Measurements from ENCODE around the gene TTC33. TPM values are rescaled to one million over a fixed set of nuclear protein-coding genes. Genes with fewer than 3 reads are reported as not detected.
"Not testable (repeated sequence)": the region's sequence is repeated elsewhere in the genome, so short reads cannot be mapped to it uniquely, and the experiment has no call there.

TTC33 gene
- total RNA-seq, 1 experiment from 2014 or later = 14.7 TPM

DNA sequence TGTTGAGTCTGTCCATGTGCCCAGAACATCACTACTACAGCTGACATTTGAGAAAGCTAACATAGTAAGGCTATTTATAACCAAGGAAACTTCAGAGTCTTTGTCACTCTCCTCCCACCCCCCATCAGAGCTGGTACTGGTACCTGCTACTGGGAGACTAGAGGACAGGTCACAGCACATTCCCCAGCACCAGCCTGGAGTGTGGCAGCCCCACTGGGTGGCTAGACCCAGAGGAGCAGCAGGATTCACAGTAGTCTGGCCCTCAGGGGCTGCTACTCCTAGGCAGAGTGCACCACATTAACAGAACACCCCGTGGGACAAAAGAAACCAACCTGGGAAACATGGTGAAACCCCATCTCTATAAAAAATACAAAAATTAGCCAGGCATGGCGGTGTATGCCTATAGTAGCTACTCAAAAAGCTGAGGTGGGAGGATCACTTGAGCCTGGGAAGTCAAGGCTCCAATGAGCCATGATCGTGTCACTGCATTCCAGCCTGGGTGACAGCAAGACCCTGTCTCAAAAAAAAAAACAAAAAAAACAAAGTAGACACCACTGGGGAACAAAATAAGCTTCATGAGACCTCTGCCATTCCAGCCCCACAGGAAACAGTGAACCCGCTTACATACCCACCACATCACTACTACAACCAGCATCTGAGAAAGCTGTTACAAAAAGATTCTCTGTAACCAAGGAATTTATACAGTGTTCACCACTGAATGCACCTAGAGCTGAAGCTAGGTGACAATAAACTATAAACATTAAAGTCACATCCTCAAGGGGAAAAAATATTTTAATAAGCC is 102.3 kb downstream of the TTC33 start:
- no peak for DNase-seq (ENCODE audit: low read depth)

DNA sequence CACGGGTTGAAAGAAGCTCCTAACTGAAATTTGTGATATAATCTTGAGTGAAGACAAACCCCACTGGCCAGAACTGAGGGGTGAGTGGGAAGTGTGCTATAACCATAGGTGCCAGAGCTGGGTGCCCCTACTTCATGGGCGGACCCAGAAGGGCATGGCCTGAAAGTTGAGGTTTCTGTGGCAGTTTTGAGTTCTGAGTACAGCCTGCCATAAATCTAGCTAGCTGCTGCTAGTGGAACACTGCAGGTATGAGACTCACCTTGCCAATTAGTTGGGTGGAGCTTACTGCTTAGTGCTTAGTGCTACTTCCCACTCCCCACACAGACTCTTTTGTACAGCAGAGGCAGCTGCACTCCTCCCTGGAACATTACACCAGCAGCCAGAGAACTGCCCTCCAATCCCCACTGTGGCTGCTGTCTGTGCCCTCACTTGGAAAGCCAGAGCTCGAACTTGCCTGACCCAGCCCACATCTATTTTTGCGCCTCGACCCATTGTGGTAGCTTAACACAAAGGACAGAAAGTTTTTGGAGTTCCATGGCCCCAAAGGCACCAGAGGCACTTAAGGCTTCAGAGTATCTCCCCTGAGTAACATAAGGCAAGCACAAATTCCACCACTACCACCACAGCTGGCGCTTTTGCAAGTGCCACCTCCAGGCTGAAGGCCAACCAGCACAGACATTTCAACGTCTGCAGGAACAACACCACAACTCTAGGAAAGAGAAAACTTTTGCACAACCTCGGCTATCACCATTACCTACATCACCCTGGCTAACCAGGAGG is 103.1 kb downstream of the TTC33 start:
- no peak for DNase-seq (ENCODE audit: low read depth)

DNA sequence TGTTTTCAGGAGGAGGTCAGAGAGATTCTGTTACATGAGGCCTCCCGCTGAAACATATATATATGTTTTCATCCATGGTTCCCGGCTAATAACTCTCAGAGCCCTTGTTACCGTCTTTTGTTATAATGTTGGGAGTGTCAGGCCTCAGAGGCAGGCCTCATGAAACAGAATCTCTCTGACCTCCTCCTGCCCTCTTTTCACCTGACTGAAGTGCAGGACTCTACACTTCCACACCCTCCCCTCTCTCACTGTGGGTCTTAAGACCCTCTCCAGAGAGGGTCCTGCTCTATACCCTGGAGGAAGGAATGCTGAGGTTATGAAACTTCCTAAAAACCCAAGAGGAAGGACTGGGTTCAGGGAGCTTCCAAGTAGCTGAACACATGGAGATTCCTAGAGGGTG is 104.6 kb downstream of the TTC33 start:
- DNase-seq (ENCODE audit: low read depth) = no peak

DNA sequence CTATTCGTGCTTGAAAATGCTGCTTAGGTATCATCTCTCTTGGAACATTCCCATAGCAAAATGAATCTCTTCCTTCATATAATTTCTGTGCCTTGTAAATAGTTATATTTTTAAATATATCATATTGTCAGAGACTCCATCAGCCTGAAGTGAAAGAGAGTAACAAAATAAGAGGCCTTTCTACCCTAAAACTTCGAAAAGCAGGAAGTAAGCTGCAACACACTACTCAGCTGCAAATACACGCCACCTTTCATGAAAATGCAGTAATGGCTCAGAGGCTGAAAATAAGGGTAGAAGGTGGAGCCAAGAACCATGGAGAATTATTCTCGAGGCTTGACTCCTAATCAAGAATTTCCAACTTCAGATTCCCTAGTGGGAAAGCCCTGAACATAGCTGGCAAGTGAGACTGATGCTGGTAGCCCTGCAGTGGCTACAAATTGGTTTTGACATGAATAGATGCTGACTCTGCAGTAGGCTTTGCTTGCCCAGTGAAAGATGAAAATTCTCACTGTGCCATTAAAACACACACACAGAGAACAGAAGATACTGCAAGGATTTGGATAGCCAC is 106.2 kb downstream of the TTC33 start:
- DNase-seq (ENCODE audit: low read depth) = no peak

DNA sequence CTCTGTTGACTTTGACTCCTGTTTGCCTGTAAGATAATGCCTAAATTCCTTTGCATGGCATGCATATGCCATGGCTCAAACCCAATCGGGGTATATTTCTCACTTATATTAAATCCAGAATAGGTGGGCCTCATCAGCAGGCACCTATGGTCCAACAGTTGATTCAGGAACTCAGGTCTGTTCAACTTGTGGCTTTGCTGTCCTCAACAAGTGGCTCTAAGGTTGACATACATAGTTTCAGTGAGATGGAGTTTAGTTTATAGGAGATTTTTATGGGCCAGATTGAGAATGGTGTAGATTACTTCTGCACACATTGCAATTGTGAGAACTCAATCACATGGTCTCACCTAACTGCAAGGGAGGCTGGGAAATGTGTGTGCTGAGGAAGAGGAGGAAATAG is 107.6 kb downstream of the TTC33 start:
- DNase-seq (ENCODE audit: low read depth) = no peak

DNA sequence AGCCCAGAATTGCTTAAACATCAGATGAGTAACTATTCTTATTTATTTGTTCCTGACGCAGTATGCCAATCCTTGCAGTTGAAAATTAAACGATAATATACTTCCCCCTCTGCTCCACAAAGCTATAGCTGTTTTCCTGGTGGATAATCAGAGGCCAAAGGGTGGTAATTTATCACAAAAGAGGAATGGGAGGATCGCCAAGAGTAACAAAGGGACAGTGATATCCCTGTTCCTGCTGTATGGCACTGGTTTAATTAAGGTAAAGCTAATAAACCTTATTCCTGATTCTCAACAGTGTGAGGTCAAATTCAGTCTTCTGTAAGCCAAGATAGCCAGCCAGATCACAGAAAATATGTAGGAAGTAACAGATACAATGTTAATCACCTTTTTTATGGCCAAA is 109.5 kb downstream of the TTC33 start:
- no peak for DNase-seq (ENCODE audit: low read depth)

DNA sequence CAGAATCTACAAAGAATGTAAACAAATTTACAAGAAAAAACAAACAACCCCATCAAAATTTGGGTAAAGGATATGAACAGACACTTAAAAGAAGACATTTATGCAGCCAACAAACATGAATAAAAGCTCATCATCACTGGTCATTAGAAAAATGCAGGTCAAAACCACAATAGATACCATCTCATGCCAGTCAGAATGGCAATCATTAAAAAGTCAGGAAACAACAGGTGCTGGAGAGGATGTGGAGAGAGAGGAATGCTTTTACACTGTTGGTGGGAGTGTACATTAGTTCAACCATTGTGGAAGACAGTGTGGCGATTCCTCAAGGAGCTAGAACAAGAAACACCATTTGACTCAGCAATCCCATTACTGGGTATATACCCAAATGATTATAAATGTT is 116.2 kb downstream of the TTC33 start:
- not testable (repeated sequence) for DNase-seq (ENCODE audit: low read depth)

DNA sequence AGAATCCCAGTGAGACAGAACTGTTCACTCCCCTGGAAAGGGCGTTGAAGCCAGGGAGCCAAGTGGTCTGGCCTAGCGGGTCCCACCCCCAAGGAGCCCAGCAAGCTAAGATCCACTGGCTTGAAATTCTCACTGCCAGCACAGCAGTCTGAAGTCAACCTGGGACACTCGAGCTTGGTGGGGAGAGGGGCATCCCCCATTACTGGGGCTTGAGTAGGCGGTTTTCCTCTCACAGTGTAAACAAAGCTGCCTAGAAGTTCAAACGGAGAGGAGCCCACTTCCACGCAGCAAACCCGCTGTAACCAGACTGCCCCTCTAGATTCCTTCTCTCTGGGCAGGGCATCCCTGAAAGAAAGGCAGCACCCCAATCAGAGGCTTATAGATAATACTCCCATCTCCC is 121.2 kb downstream of the TTC33 start:
- DNase-seq (ENCODE audit: low read depth) = no peak

DNA sequence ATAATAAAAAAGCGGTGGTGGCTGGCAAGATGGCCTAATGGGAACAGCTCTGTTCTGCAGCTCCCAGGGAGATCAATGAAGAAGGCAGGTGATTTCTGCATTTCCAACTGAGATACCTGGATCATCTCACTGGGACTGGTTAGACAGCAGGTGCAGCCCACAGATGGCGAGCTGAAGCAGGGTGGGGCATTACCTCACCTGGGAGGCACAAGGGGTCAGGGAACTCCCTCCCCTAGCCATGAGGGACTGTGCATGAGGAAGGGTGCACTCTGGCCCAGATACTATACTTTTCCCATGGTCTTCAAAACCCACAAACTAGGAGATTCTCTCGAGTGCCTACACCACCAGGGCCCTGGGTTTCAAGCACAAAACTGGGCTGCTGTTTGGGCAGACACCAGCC is 121.6 kb downstream of the TTC33 start:
- DNase-seq (ENCODE audit: low read depth) = no peak

DNA sequence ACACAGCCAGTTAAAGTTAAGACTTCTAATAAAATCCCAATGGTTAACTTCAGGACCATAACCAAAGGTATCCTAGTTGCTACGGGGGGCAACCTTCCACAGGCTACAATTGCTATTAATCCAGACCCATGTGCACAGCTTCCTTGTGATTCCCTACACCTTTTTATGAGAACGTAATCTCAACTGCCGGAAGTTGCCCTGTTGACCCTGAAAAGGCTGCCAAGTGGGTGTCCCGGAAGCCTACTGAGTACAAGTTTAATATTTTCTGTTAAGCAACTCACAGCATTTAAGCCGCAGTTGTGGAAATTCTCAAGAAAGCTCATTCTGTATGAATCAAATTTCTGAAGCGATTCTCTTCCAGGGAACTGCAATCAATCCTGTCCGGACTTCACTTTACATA is 124.5 kb downstream of the TTC33 start:
- DNase-seq (ENCODE audit: low read depth) = no peak

DNA sequence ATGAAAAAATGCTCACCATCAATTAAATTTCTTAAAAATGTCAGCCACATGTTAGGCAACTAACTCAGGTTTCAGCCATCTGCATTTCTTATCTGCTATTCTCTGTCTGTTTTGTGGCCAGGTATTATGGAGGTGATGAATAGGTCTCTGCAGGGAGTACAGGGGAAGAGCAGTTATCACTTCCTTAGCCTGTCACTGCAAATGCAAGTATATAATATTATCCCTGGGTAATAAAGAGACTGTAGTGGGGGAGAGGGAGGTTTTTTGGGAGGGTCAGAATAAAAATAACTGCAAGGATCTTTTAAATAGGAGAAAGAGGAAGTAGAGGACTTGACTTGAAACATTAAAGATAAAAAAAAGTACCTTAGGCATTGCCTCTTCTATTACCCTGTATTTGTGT is 125.6 kb downstream of the TTC33 start:
- DNase-seq (ENCODE audit: low read depth) = no peak

DNA sequence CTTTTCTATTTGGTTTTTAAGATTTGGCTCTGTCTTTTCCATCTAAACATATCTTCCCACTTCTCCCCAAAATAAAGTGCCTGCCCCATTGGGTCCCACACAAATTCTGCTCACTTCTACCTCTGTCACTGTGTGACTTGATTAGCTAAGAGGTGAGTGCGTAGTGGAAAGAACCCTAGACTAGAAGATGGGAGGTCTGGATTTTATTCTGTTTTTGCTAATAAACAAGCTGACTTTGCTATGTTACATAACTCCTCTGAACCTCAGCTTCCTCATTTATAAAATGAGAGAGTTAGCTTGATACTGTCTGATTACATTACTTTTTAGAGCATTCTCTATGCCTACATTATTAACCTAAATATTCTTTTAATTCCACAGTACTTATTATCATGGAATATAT is 127.4 kb downstream of the TTC33 start:
- no peak for DNase-seq (ENCODE audit: low read depth)

DNA sequence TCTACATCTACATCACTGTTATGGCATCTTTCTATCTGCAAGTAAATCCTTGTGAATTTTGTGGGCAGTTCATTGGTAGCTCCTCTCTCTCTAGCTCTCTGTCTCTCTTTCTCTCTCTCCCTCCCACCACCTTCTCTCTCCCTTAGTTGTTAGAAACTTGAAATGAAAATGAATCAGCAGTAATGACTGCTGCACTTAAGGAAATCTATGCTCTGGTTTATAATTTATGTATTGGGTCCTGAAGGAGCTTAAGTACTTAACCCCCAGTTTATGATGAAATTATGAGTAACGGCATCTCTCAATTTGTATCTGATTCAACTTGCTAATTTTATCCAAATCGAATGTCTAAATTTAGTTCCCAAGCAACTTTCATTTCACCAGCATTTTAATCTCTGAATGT is 128.1 kb downstream of the TTC33 start:
- DNase-seq (ENCODE audit: low read depth) = no peak

DNA sequence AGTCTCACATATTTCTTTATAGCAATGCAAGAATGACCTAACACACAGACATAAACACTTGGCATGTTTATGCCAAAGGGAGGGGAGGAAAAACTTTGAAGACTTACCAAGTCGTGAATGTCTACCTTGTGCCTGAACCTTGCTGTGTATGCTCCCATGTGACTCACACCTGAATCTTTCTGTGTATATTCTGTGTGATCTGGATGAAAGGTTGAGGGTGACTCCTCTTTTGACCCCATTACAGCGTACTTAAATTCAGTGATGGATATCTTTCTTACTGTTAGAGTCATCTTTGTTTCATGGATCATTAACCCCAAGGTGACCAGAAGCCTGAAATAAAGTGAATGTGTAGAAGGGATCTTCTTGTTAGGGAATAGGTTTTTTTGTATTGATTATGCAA is 129.0 kb downstream of the TTC33 start:
- DNase-seq (ENCODE audit: low read depth) = no peak

DNA sequence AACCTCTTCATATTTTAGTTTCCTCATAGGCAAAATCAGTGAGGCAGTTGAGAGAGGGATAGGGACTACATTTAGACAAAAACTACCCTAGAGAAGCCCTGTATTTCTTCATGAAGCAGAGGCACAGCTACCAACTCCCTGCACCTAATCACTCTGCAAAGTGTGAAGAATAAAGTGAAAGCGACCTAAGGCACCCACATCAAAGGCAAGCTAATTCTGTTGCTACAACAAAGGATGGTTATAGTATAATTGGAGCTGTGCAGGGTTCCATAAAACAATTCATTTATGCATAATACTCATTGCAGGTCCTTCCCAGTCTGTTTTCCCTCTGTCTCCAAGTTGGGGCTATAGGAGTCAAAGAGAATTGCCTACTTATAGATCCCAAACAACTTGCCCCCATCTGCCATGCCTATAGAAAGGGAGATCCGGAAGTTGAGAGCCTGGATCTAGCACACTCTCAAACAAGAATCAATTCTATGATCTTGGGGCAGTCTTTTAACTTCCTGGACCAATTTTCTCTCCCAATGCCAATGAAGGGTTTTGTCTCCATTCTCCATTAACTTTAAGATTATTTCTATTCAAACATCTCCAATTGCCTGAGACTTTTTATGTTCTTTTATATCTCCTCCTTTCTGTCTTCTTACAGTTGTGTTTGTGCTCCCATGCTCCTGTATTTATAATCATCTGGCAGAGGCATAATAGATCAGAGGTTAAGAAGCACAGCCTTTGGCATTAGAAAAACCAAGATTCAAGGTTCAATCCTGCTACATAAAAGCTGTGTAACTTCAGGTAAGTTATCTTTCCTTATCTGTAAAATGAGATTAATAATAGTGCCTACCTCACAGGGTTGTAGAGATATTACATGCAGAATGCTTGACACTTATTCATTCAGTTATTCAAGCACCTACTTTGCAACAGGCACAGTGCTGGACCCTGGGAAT is 132.0 kb downstream of the TTC33 start:
- no peak for DNase-seq (ENCODE audit: low read depth)

DNA sequence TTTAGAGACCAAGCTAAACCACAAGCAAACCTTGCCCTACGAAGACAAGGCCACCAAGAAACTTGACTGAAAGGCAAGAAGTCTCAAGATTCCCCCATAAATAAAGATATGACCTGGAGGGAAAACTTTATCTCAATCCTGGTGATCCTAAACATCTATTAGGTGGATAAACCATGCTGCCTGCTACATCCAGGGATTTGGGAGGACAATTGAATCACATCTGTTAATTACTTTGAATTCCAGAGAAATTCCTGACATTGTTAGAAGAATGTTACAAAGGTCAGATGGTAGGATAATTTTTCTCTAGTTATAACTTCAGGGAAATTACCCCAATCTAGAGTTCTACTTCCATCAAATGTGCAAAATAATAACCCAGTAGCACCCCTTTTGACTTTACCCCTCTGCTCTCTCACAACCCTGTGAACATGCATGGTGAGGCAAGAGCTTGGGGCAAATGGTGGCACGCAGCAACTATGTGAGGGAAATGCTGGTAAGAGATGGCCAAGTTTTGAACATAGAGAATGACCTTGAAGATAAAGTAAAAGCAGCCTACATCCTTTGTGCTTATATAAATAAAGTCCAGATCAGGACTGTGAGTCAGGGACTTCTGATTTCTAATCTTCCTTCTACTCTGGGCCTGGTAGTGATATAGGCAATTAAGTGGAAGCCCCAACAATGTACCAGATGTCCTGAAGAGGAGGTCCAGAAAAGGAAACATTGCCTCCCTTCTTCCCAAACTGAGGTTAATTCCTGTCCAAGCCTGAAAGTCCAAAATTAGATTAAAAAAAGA is 133.1 kb downstream of the TTC33 start:
- DNase-seq (ENCODE audit: low read depth) = no peak

DNA sequence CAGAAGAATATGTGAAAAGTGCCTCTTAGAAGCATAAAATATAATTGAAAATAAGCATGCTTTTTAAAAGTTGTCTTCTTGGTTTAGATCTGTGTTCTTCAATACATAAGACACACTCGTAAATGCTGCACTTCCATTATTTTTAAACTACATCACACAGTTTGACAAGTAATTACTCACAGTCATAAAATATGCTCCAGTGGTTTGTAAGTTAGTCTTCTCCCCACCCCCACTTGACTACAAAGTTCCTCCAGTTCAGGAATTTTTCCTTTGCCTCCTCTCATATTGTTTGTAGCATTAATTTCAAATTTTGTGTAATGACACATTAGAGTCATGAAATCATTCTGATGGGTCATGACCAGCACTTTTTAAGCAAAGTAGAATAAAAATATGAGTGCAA is 136.3 kb downstream of the TTC33 start:
- no peak for DNase-seq (ENCODE audit: low read depth)

DNA sequence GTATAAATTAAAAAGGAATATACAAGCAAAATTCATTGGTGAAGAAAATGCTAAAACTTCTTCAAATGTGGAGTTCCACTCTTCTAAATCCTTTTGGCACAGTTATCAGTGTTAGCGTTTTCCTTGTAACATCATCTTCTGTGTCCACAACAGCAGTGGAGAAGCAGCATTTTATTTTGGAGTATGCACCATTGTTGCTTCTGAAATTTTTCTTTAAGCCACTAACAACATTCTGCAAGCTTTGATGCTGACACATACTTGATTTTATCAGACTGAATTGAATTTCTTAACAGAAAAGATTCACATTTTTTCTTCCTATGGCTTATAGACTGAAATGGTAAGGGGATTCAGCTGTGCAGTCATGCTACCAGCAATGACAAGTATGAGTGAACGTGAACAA is 136.8 kb downstream of the TTC33 start:
- no peak for DNase-seq (ENCODE audit: low read depth)

DNA sequence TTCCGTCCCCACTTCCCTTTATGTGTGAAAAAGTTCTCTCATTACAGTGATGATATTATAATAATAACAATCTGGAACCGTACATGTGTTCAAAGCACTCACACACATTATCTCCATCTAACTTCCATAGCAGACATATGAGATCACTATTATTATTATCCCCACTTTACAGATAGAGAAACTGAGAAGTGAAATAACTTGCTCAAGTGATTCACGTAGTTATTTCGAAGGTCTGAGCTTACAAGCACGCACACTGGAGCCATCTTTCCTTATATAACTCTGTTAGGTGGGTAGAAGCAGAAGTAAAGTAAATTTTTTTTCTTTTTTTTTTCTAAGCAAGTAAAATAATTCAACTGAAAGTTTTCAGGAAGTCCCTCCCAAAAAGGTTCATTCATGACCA is 139.0 kb downstream of the TTC33 start:
- no peak for DNase-seq (ENCODE audit: low read depth)

DNA sequence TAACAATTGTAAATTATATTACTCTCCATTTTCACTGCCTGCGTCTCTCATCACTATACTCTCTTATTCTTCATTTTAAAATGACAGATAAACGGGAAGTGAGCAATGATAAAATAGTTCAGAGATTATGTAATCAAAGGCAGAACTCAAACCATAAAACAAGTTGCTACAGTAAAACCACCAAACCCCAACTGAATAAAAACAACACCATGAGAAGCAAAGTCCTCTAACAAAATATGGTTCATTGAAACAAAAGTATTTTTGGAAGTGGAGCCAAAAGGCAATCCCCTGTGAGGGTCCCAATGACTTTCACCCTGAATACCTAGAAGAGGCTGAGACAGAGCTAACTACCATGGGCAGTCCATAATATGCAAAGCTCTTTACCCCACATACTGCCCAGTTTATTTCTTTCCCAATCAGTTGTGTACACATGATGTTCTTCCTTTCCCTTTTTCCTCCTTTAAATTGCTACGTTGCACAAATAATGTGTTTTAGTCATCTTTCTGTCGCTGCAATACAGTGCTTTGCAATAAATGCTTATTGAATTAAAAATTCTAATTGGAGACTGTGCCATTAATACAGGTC is 140.1 kb downstream of the TTC33 start:
- no peak for DNase-seq (ENCODE audit: low read depth)
